GM19328 (cell line): ENCODE data around the gene TFIP11.

Experiments used
- ATAC-seq: cut with Tn5 transposase; IDR thresholded peaks from one replicate; pipeline ENCODE4 v1.9.1; 2021; ENCODE audit warnings: mild to moderate bottlenecking, moderate library complexity; ENCODE audit not compliant: unreplicated experiment

The TFIP11 gene

DNA sequence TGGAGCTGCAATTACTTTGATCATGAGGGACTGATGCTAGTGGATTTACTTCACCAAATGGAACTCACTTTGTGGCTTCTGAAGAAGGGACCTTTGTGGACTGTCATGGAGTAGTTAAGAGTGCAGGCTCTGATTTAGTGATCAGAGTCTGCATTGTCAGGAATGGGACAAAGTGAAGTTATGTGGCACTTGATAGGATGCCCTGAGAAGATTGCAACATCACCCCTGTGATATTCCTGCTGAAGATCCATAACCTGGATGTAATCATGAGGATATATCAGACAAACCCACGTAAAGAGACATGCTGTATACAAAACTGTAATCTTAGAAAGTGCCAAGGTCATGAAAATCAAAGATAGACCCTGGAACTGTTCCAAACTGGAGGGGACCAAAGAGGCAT is 1.6 kb upstream of the TFIP11 start:
- no peak for ATAC-seq

DNA sequence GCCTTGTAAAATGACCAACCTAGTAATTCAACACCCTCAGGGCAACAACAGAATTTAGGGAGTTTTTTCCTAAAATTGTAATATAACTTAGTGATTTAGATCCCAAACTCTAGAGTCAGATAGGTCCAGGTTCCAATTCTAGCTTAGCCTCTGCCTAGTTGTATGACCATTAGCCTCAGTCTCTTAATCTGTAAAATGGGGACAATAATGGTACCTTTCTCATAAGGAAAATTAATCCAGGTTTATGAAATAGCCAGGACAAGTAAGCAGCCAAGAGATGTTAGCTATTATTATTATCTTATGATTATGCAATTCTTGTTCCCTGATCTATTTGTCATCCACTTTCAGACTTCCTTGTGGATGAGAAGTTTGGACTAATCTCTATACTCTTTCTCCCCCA is 4.1 kb downstream of the TFIP11 start:
- no peak for ATAC-seq

DNA sequence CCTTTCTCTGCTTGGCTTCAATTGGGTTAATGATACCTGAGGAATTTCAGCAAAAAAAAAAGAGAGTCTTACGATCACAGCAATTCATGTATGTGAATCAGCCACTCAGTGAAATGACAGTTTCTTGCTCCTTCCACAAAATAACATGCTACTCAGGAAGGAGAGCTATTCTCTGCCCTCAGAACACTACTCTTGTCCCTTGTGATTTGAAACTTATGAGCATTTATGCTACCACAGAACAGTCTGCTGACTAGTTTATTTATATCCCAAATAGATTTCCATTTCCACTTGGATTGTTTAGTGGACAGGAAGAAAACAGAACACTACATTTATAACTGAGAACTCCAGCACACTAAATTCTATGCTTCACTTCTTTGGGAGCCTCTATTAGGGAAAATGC is 8.5 kb downstream of the TFIP11 start:
- ATAC-seq: no peak

DNA sequence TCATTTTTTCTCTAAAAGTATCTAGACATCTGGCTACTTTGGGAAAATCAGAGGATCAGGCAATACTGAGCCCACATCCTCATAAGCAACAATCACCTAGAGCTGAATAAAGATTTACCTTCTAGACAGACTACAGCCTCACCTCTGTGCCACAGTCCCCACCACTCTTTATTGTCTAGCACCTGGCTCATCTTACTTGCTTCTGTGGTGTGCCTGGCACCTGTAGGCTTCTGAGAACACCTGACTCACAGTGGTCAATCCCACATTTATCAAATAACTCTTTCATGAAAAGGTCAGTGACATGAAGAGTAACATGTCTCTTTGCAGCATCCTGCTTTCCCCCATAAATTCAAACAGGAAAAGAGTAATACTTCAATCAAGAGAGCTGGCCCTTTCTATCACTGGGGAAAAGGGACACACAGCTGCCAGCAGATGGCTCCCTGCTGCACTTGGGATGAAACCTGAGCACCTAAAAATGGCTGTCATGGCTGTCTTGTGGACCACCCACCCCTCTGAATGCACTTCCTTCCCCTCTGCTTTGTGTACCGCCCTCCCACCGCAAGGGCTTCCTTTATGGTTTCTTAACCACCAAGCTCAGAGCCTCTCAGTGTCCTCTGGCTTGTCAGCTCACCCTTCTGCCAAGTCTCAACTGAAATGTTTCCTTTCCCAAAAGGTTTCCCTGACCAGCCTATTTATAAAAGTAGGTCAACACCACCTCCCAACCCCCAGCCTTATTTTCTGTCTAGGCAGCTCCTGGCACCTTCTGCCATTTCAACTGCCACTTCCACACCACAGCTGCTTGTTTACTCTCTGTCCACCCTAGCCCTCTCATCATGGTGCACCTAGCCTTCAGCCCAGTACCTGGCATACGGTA is 9.3 kb downstream of the TFIP11 start:
- no peak for ATAC-seq

DNA sequence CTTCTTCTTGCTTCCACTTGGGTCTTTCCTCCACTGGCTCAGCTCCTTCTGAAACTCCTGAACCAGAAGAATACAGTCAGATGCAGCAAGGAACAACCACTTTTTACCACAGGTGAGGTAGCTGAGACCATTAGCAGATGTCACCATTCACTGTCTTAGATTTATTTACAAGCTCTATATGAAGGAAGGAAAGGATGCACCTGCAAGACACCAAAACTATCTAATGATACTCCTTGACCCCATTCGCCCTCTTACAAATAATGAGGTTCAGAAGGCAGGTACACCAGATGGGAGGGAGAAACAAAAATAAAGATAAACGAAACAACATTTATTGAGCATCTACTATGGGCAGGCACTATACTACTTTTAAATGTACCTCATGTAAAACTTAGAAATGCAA is 10.3 kb downstream of the TFIP11 start:
- ATAC-seq: no peak

DNA sequence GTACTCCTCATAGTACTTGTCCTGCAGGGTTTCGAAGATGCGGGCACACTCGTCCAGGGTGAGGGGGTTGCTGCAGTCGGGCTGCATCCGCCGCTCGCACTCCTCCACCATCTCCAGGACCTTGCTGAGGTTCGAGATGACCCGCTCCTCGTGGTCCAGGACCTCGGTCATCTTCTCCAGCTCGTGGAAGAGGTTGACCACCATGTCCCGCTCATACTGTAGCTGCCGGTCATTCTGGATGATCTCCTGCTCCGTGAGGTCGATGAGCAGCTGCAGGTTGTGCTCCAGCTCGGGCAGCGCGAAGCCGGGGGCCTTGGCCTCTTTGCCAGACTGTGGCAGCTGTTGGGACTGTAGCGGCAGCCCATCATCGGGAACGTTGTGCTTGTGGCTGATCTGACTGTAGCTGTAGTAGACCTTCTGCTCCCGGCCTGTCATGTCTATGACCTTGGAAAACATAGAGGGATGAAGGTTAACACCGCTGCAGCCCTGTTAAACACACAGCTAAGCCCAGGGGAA is 13.0 kb downstream of the TFIP11 start:
- no peak for ATAC-seq

DNA sequence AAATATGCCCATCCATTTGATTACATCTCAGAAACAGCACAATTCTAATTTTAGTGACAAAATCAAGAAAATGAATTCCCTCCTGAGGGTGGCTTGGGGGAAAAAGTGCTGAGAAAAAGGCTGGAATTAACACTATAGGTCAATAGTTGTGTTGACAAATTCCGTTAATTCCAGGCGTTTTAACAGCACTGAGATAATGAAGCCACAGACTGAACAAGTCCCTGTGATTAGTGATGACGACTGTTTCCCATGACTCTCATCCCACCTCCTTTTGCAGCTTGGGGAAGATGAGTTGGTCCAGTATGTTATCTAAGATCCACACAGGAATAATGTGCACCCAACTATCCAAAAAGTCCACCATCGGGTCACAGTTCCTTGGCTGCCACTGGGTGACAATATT is 15.8 kb downstream of the TFIP11 start:
- no peak for ATAC-seq

DNA sequence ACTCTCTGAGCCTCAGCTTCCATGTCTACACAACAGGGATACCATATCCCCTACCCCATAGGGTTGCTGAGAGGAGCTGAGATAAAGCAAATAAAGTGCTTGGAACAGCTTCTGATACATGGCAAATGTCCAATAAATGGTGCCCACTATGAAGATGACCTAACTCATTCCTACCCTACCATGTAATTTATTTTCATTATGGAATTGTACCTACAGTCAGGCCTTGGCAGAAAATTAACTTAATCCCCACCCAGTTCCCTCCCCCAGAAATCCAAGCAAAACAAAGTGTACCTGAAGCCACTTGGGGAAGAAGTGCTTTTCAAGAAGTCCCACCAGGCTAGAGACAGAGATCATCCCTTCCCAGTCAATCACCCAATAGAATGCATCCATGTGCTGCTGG is 17.8 kb downstream of the TFIP11 start:
- no peak for ATAC-seq

DNA sequence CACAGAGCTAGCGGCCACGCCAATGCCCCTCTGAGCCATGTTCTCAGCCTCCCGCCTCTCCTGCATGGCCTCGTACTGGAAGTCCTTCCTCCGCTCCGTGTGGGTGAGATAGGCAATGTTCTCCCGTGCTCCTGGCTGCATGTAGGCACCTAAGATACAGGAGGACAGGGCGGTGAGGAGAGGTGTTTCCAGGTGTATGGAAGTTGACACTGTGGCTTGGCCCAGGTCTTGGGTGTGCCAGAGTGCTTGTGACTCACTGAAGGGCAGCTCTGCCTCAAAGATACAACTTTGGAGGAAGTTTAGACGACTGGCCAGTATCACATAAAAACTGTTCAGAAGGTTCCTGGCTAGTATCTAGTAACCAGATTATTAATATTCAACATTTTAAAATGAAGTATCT is 20.1 kb downstream of the TFIP11 start:
- ATAC-seq: no peak

DNA sequence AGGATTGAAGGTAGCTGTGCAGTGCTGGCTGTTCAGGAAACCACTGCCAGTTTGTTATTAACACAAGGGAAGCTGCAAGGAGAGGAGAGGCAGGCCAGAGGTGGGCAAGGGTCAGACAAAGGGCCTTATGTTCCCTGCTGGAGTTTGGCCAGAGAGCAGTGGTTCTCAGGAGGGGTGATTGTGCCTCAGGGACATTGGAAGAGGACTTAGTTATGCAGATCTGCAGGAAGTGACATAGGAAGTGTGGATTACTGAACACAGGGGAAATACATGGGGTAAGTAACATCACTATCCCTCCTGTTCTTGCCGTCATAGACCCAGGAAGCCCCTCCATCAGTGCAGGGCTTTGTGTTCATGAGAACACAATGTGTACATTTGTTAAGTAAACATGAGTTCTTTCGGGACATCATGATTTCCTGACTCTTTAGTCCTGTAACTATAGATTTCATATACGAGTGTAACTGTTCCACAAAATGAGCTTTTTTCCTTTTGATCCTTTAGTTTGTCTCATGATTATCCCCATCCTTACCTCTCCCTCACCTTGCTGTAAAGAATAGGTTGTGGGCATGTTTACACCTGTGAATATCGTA is 22.7 kb downstream of the TFIP11 start:
- ATAC-seq: no peak

DNA sequence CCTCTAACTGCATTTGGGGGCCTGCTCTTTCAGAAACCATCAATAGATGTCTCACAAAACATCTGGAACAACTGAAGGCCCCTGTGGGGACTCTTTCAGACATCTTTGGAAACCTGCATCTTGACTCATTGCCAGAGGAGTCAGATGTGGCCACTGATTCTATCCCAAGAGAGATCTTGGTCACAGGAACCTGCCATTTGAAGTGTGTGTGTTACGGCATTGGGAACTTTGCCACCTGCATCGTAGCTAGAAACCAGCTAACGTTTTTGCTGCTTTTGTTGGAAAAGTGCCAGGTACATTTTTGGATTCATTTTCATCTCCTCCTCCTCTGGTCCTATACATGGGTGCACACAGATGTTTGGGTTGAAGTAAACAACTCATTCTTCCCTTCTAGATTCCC is 24.3 kb downstream of the TFIP11 start:
- ATAC-seq: no peak

DNA sequence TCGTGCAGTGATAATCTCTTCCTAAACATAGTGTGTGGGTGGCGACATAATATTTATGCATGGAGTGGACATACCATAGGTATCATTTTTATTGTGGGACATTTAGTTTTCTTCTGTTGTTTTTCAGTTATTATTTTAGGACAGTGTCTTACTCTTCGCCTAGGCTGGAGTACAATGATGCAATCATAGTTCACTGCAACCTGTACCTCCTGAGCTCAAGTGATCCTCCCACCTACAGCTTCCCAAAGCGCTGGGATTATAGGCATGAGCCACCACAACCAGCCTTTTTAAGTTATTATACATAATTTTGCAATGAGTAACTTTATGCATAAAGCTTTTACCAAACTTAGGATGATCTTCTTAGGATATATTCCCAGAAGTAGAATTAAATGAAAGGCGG is 25.9 kb downstream of the TFIP11 start:
- ATAC-seq: no peak

DNA sequence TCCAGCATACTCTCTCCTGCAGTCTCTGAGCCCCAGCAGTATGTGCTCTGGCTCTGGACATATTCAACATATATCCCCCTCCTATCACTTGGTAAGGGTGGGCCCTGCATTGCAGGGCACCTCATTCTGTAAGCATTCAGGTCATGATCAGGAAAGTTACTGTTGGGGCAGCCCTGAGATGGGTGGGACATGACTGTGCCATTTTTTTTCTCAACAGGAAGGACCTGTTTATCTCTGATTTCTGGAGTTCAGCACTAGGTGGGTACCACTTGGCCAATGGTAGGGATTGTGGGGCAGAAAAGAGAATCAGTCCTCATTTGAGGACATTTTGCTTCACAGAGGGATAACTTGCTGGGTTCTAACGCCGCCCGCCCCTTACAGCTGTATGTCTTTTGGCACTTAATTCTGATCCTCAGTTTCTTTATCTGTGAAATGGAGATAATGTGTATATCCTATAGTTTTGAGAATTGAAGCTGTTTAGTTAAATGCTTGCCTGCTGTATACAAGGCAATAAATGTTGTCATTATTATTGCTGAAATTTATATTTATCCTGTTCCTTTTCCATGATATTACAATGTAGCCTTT is 26.4 kb downstream of the TFIP11 start:
- no peak for ATAC-seq

DNA sequence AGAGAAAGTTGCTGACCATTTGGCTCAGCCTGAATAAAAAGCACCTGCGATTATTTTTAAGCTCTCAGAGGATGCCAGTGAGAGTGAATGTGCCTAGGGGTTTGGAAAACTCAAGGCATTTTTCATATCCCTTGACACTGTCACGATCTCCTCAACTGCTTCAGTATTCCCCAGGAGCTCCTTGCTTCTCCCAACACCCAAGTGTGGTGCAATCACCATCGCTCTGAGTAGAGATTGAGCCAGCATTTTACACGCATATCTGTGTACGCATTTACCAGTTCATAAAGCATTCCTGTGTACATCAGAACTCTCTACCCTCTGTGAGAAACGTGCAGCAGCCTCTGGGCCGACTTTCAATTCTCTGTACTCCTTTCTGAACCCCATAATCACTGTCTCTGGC is 27.3 kb downstream of the TFIP11 start:
- ATAC-seq: no peak

DNA sequence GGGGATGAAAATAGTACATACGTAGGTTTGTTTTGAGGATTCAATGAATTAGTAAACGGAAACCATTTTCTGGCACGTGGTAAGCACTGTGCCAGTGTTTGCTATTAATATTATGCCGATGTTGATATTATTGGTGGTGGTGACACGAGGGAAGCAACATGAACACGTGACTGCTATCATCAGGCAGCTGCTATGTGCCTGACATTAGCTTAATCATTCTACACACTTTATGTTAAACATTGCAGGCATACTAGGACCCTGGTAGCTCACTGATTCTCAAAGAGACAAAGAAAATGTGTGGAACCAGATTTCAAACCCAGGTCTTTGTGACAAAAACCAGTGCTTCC is 27.9 kb downstream of the TFIP11 start:
- no peak for ATAC-seq

DNA sequence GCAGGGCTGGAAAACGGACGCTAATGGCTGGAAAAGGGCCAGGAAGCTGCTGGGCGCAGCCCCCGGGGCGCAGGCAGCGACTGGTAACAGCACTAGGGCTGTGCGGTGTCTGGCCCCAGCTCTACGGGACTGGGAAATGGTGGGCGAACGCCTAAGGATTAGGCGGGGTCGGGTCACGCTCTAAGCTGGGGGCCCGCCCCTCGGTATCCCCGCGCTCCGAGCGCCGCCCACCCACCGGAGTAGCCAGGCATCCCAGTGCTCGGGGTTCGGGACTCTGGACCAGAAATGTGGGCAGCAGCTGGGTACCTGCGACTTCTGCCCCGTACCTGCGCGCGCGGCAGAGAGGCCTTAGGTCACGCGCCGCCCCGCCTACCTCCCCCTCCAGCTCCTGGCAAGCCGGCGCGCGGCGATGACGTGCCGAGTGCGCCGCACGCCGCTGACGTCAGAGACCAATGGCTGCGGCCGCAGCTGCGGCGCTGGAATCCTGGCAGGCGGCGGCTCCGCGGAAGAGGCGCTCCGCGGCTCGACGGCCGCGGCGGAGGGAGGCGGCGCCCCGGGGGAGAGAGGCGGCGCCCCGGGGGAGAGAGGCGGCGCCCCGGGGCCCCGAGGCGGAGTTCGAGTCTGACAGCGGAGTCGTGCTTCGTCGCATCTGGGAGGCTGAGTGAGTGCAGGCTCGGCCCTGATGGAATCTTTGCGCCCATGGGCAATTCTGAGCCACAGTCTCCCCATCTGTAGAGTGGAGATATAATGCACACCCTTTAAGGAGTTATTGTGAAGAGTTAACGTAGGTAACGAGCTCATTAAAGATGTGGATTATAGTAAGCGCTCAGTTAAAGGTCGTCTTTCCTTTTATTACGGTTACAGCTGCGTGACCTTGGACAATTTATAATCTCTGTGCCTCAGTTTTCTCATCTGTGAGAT is 28.6 kb downstream of the TFIP11 start, which contains the start of the genes HPS4 and SRRD:
Gene HPS4, minus strand, starts transcription at position 345 of the 921 bp plus-strand sequence. CDS start 2,021 bp downstream, outside the sequence.
Gene SRRD, plus strand, starts transcription at position 439 of the 921 bp plus-strand sequence. Its CDS starts 14 bp downstream, at position 453.
- peak; percentile 69 for ATAC-seq

DNA sequence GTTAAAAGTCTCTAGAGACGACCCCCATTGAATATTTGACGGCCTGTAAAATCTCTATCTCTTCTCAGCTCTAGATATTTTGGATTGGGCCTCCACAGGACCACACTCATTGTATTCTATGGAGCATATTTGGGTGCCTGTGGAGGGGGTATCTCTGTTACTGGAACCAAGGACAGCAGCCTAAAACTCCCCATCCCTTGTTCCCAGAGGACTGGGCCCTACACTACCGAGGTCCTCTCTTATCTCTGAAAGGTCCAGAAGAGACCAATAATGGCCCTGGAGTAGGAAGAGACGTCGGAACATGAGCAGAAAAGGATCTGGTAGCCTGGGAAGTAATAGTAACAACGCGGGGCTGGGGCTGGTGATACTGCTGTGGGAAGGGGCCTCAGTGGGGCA is 29.2 kb downstream of the TFIP11 start:
- ATAC-seq: no peak

DNA sequence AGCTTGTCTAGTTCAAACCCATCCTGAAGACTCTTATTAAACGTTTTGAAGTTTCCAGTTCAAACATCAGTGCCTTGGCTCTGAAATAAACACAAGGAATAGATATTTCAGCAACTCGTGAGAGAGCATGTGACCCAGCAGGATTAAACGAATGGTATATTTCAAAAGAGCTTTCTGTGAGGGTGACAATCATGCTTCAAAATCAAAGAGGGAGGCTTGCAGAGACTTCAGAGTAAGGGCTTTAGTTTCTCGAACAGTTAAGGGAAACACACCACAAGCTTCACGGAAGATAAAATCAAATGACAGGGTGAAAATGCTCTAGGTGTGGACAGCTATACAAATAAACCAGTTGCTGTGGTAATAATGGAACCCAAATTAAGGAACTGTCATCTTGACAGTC is 30.1 kb downstream of the TFIP11 start:
- no peak for ATAC-seq

DNA sequence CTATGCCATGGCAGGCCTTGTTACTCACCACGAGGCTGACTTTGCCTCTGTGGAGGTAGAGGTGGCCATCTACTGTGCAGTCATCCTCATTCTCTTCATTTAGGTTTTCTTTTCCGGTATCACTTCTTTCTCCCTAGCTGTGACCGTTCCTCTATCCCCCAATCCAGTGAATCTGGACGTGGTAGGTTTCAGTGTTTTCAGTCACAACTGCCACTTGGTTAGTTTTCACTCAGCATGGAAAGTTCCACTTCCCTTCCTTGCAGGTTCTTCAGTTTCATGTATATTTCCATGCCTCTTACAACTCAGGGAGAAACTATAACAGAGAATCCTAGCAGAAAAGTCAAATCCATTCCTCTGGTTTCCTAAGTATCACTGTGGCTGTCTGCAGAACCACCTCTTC is 30.6 kb downstream of the TFIP11 start:
- no peak for ATAC-seq

DNA sequence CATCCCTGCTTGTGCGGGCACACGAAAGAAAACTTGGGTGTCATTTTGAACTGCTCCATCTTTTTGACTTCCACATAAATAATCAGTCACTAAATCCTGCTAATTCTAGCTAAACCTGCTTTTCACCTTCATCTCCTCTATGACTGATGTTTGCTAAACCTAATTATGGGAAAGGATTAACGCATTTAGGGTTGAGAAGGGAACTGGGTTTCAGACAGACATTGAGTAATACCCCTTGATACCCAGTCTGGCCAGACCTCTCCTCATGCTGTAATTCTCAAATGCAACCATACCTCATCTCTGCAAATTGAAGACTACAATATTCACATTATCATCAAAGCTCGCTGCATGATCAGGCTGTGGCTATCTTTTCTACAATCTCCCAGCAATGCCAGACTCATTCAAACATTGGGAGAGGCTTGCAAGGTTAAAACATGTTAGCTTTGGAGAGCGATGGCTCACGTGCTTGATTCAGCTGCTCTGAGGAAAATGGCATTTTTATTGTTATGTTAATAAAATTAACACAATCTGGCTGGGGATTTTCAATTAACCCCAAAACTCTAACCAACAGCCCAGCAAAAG is 31.1 kb downstream of the TFIP11 start:
- no peak for ATAC-seq

DNA sequence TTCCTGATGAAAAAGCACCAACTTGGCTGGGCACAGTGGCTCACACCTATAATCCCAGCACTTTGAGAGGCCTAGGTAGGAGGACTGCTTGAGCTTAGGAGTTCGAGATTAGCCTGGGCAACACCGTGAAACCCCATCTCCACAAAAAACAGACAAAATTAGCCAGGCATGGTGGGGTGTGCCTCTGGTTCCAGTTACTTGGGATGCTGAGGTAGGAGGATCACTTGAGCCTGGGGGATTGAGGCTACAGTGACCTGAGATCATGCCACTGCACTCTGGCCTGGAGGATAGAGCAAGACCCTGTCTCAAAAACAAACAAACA is 31.7 kb downstream of the TFIP11 start:
- ATAC-seq: no peak
